Panc1 (cell line): Measurements from ENCODE around the gene SIK3. TPM values are rescaled to one million over a fixed set of nuclear protein-coding genes. Genes with fewer than 3 reads are reported as not detected.

ENCODE experiments used
- ATAC-seq: fragments of 200-7000 bp; cut with Tn5 transposase; 2 replicates; pipeline ENCODE4 v1.9.1; 2020; ENCODE audit warnings: mild to moderate bottlenecking, moderate library complexity
- BruUV-seq: library from RNA; stranded (reverse); fragments of 400-500 nt; replicated peaks from 2 replicates; lab custom pipeline; 2021; lab: Mats Ljungman, UMichigan
- CTCF ChIA-PET: fragments of 300-600 bp; sonication (Branson Sonifier 250); formaldehyde crosslinking; loops from one replicate; lab custom pipeline; 2022; ENCODE audit warnings: antibody characterized with exemption; lab: Charles Lee
- POLR2A ChIA-PET: fragments of 300-600 bp; sonication (Branson Sonifier 250); formaldehyde crosslinking; loops from one replicate; lab custom pipeline; 2022; ENCODE audit warnings: antibody characterized with exemption; lab: Charles Lee
- DNase-seq: peaks from one replicate; pipeline ENCODE4 v3.0.0-alpha.2; 2010; ENCODE audit warnings: low read depth, low spot score
- H3K27ac ChIP-seq: 2 replicates; pipeline ENCODE4 v1.5.1; 2011; ENCODE audit warnings: mild to moderate bottlenecking, low read length, inconsistent platforms
- H3K27me3 ChIP-seq: fragments of 200-500 bp; sonication (Bioruptor generic); 2 replicates; pipeline ENCODE4 v1.6.0; 2014; ENCODE audit warnings: low read length, inconsistent platforms; ENCODE audit not compliant: control insufficient read depth, insufficient read depth
- H3K36me3 ChIP-seq: fragments of 200-500 bp; sonication (Bioruptor generic); 2 replicates; pipeline ENCODE4 v1.5.1; 2014; ENCODE audit warnings: inconsistent platforms, mild to moderate bottlenecking, low read length, moderate library complexity; ENCODE audit not compliant: control insufficient read depth, insufficient read depth
- H3K4me1 ChIP-seq: 2 replicates; pipeline ENCODE4 v1.5.1; 2011; ENCODE audit warnings: inconsistent platforms, mild to moderate bottlenecking, low read length, moderate library complexity; ENCODE audit not compliant: control insufficient read depth, insufficient read depth
- H3K4me3 ChIP-seq, 2 experiments: 2 replicates each; pipeline ENCODE4 v1.5.1; 2011 to 2012; ENCODE audit warnings: low read depth in 2 of 2, low read length in 2 of 2, mild to moderate bottlenecking in 2 of 2, inconsistent platforms in 1 of 2, moderate library complexity in 1 of 2
- H3K9me3 ChIP-seq: fragments of 200-500 bp; sonication (Bioruptor generic); 2 replicates; pipeline ENCODE4 v1.5.1; 2014; ENCODE audit warnings: low read depth, mild to moderate bottlenecking, inconsistent platforms, low read length, moderate library complexity; ENCODE audit not compliant: control insufficient read depth, insufficient read depth
- CTCF ChIP-seq: fragments of 450-650 bp; IDR thresholded peaks from 2 replicates; pipeline ENCODE4 v1.5.1; 2017; ENCODE audit warnings: mild to moderate bottlenecking
- POLR2AphosphoS5 ChIP-seq: IDR thresholded peaks from 2 replicates; pipeline ENCODE4 v1.6.1; 2012; ENCODE audit warnings: mild to moderate bottlenecking, low read depth, low read length, moderate library complexity
- REST ChIP-seq, 2 experiments: IDR thresholded peaks; 2 replicates each; pipeline ENCODE4 v1.6.1; 2011 to 2012; ENCODE audit warnings: low read depth in 2 of 2, control low read depth in 1 of 2, low read length in 1 of 2, mild to moderate bottlenecking in 1 of 2, moderate library complexity in 1 of 2; ENCODE audit not compliant: insufficient read depth in 1 of 2
- SIN3A ChIP-seq: IDR thresholded peaks from 2 replicates; pipeline ENCODE4 v1.6.1; 2012; ENCODE audit warnings: low read depth, mild to moderate bottlenecking, low read length, moderate library complexity, borderline replicate concordance; ENCODE audit not compliant: insufficient read depth
- TCF7L2 ChIP-seq: IDR thresholded peaks from 2 replicates; pipeline ENCODE4 v1.6.1; 2011; ENCODE audit warnings: mild to moderate bottlenecking, low read depth, low read length, inconsistent platforms
- in situ Hi-C: cut with HindIII; loops from 2 replicates; pipeline ENCODE4 v1.10.0; 2016; ENCODE audit warnings: low sequenced_read_pairs, low pct_unique_long_range_greater_than_20kb
- intact Hi-C: fragments of 100-400 bp; cut with micrococcal nuclease; formaldehyde crosslinking; loops from one replicate; pipeline ENCODE4 v1.10.0; 2022; ENCODE audit not compliant: unreplicated experiment
- total RNA-seq: library from RNA; stranded (reverse); gene quantifications from one replicate; pipeline ENCODE4 v1.2.1, GENCODE V29; 2021; ENCODE audit not compliant: unreplicated experiment

Gene SIK3
- total RNA-seq, 1 experiment from 2014 or later, result 39.7 TPM

GRCh38 chr11:117016747-117017146 is 81.5 kb downstream of the SIK3 start:
- Histone ChIP-seq H3K27ac (no peak overlapping the region), H3K4me1 (peaks cover 11% of the 10 kb centered on the region), H3K36me3 (no peaks in the 10 kb centered on the region), H3K9me3 (no peaks in the 10 kb centered on the region), H3K4me3 (no peak overlapping the region), H3K27me3 (no peaks in the 10 kb centered on the region)
- no peak for DNase-seq
- CTCF ChIA-PET, result no interaction called here
- POLR2A ChIA-PET, result no interaction called here
- no peak for TF ChIP-seq SIN3A
- no peak for TF ChIP-seq TCF7L2
- TF ChIP-seq CTCF, result no peak
- no peak for TF ChIP-seq POLR2AphosphoS5
- TF ChIP-seq REST (IDR thresholded peaks at IDR 0.05; ENCODE audit: insufficient read depth in 1 of 2, low read depth in 2 of 2, low read length in 1 of 2), result no peak
- intact Hi-C loops, result no loop called here
- in situ Hi-C loops, result no loop called here
- no TSS peak for BruUV-seq
- ATAC-seq, result no peak

DNA sequence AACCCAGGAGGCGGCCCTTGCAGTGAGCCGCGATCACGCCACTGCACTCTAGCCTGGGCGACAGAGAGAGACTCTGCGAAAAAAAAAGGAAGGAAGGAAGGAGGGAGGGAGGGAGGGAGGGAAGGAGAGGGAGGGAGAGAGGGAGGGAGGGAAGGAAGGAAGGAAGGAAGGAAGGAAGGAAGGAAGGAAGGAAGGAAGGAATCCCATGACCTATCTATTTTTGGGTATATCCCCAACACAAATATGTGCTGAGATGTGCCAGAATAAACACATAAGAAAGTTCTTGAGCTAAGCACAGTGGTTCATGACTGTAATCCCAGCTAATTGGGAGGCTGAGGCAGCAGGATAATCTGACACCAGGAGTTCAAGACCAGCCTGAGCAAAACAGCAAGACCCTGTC is 82.0 kb downstream of the SIK3 start:
- intact Hi-C loops, result no loop called here
- H3K9me3 ChIP-seq, result no peaks in the 10 kb centered on the region
- no peak for DNase-seq
- no peaks in the 10 kb centered on the region for H3K27me3 ChIP-seq
- no TSS peak for BruUV-seq
- H3K27ac ChIP-seq, result no peak overlapping the region
- ChIA-PET POLR2A (no interaction called here), CTCF (no interaction called here)
- in situ Hi-C loops, result no loop called here
- H3K4me1 ChIP-seq, result peaks cover 15% of the 10 kb centered on the region
- ATAC-seq, result no peak
- H3K4me3 ChIP-seq, result no peak overlapping the region
- TF ChIP-seq POLR2AphosphoS5 (no peak), SIN3A (no peak), TCF7L2 (no peak), REST (IDR thresholded peaks at IDR 0.05; ENCODE audit: insufficient read depth in 1 of 2, low read depth in 2 of 2, low read length in 1 of 2) (no peak), CTCF (no peak)
- no peaks in the 10 kb centered on the region for H3K36me3 ChIP-seq
